Activated effector memory CD4-positive, alpha-beta T cell treated with Interleukin-2 at 50 U/mL for 16 hours (primary cell): ENCODE results near the gene RFTN2.
A peak's percentile ranks its signal among the peaks of the same experiment; 100 is the strongest.
"Not testable (repeated sequence)": the region's sequence is repeated elsewhere in the genome, so short reads cannot be mapped to it uniquely, and the experiment has no call there.

Experiments
- DNase-seq: peaks from one replicate; pipeline ENCODE4 v3.0.0-alpha.2; 2020

The RFTN2 gene

GRCh38 chr2:197675246-197675645 lies at the start of gene RFTN2:
Gene RFTN2, minus strand, starts transcription at chr2:197675587. Its CDS starts 129 bp downstream, at chr2:197675458.
- no peak for DNase-seq

GRCh38 chr2:197717863-197718262 lies 42.5 kb upstream of the RFTN2 start:
- DNase-seq = no peak

GRCh38 chr2:197713271-197713670 lies 37.9 kb upstream of the RFTN2 start:
- no peak for DNase-seq

GRCh38 chr2:197711578-197711977 lies 36.2 kb upstream of the RFTN2 start:
- DNase-seq = no peak

- DNase-seq = no peak
Measured at GRCh38 chr2:197710424-197711042, 35.1 kb upstream of the RFTN2 start.

- DNase-seq = not testable (repeated sequence)
Measured at GRCh38 chr2:197709140-197709539, 33.8 kb upstream of the RFTN2 start.

GRCh38 chr2:197708331-197708730 lies 32.9 kb upstream of the RFTN2 start:
- DNase-seq = no peak

GRCh38 chr2:197707316-197708213 lies 32.2 kb upstream of the RFTN2 start:
- DNase-seq = no peak

- no peak for DNase-seq
Measured at GRCh38 chr2:197706839-197707207, 31.4 kb upstream of the RFTN2 start.

GRCh38 chr2:197705912-197706838 lies 30.8 kb upstream of the RFTN2 start:
- DNase-seq = no peak

- peak; percentile 90 for DNase-seq
Measured at GRCh38 chr2:197705121-197705911, 29.9 kb upstream of the RFTN2 start, which contains the start of gene MARS2. Gene MARS2, plus strand, starts transcription at chr2:197705369. Its CDS starts 37 bp downstream, at chr2:197705406.

- no peak for DNase-seq
Measured at GRCh38 chr2:197704434-197705120, 29.2 kb upstream of the RFTN2 start.

GRCh38 chr2:197700960-197701359 lies 25.6 kb upstream of the RFTN2 start:
- DNase-seq = no peak

- DNase-seq = not testable (repeated sequence)
Measured at GRCh38 chr2:197699724-197700123, 24.3 kb upstream of the RFTN2 start.

GRCh38 chr2:197696571-197696970 lies 21.2 kb upstream of the RFTN2 start:
- not testable (repeated sequence) for DNase-seq

GRCh38 chr2:197695971-197696370 lies 20.6 kb upstream of the RFTN2 start:
- not testable (repeated sequence) for DNase-seq

- not testable (repeated sequence) for DNase-seq
Measured at GRCh38 chr2:197695206-197695605, 19.8 kb upstream of the RFTN2 start.

- DNase-seq = no peak
Measured at GRCh38 chr2:197677483-197677882, 2.1 kb upstream of the RFTN2 start.

GRCh38 chr2:197677056-197677455 lies 1.7 kb upstream of the RFTN2 start:
- no peak for DNase-seq

- DNase-seq = no peak
Measured at GRCh38 chr2:197675711-197676188, 363 bp upstream of the RFTN2 start.

- no peak for DNase-seq
Measured at GRCh38 chr2:197674591-197674990, 796 bp downstream of the RFTN2 start.
